IPS-18c (cell line): ENCODE data around the gene APC2.
"Not testable (repeated sequence)": the region's sequence is repeated elsewhere in the genome, so short reads cannot be mapped to it uniquely, and the experiment has no call there.

ENCODE experiments used
- H3K4me3 ChIP-seq: 2 replicates; pipeline ENCODE4 v1.7.0; 2013; ENCODE audit warnings: low read depth, mild to moderate bottlenecking, low read length, moderate library complexity; ENCODE audit not compliant: insufficient read depth
- H3K9me3 ChIP-seq: one replicate; pipeline ENCODE4 v1.6.1; 2013; ENCODE audit warnings: mild to moderate bottlenecking, low read length, moderate library complexity; ENCODE audit not compliant: control insufficient read depth, insufficient read depth

Gene APC2

DNA sequence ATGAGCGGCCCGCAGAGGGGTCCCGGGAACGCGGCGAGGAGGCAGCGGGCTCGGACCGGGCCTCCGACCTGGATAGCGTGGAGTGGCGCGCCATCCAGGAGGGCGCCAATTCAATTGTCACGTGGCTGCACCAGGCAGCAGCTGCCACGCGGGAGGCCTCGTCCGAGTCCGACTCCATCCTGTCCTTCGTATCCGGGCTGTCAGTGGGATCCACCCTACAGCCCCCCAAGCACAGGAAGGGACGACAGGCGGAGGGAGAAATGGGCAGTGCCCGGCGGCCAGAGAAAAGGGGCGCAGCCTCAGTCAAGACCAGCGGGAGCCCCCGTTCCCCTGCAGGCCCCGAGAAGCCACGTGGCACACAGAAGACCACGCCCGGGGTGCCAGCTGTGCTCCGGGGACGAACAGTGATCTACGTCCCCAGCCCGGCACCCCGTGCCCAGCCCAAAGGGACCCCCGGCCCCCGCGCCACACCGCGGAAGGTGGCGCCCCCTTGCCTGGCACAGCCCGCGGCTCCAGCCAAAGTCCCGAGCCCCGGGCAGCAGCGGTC, 18.4 kb downstream of the APC2 start:
- H3K9me3 ChIP-seq: peaks cover 4% of the 10 kb centered on the region
- H3K4me3 ChIP-seq: no peak overlapping the region

DNA sequence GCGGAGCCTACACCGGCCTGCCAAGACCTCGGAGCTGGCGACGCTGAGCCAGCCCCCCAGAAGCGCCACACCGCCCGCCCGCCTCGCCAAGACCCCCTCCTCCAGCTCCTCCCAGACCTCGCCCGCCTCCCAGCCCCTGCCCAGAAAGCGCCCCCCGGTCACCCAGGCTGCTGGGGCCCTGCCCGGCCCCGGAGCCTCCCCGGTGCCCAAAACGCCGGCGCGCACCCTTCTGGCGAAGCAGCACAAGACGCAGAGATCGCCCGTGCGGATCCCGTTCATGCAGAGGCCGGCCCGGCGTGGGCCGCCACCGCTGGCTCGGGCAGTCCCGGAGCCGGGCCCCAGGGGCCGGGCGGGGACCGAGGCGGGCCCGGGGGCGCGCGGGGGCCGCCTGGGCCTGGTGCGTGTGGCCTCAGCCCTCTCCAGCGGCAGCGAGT, 18.9 kb downstream of the APC2 start:
- H3K4me3 ChIP-seq: no peak overlapping the region
- peaks cover 4% of the 10 kb centered on the region for H3K9me3 ChIP-seq

DNA sequence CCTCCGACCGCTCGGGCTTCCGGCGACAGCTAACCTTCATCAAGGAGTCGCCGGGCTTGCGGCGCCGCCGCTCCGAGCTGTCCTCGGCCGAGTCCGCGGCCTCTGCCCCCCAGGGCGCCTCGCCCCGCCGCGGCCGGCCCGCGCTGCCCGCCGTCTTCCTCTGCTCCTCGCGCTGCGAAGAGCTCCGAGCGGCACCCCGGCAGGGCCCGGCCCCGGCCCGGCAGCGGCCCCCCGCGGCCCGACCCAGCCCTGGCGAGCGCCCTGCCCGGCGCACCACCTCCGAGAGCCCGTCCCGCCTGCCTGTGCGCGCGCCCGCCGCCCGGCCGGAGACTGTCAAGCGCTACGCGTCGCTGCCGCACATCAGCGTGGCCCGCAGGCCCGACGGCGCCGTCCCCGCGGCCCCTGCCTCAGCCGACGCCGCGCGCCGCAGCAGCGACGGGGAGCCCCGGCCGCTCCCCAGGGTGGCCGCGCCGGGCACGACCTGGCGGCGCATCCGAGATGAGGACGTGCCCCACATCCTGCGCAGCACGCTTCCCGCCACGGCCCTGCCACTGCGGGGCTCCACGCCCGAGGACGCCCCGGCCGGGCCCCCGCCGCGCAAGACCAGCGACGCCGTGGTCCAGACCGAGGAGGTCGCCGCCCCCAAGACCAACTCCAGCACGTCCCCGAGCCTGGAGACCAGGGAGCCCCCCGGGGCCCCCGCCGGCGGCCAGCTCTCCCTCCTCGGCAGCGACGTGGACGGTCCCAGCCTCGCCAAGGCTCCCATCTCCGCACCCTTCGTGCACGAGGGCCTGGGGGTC, 19.5 kb downstream of the APC2 start:
- Histone ChIP-seq H3K9me3 (peaks cover 4% of the 10 kb centered on the region), H3K4me3 (no peak overlapping the region; the same call in 1 of the 2 replicates)

DNA sequence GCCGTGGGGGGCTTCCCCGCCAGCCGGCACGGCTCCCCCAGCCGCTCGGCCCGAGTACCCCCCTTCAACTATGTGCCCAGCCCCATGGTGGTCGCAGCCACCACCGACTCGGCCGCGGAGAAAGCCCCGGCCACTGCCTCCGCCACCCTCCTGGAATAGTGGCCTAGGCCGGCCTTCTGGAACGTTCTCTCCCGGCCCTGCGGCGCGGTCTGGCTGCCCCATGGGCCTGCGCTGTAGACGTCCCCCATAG, 20.1 kb downstream of the APC2 start:
- peaks cover 4% of the 10 kb centered on the region for H3K9me3 ChIP-seq
- H3K4me3 ChIP-seq: peak overlapping the region; percentile 40; the same call in 1 of the 2 replicates

DNA sequence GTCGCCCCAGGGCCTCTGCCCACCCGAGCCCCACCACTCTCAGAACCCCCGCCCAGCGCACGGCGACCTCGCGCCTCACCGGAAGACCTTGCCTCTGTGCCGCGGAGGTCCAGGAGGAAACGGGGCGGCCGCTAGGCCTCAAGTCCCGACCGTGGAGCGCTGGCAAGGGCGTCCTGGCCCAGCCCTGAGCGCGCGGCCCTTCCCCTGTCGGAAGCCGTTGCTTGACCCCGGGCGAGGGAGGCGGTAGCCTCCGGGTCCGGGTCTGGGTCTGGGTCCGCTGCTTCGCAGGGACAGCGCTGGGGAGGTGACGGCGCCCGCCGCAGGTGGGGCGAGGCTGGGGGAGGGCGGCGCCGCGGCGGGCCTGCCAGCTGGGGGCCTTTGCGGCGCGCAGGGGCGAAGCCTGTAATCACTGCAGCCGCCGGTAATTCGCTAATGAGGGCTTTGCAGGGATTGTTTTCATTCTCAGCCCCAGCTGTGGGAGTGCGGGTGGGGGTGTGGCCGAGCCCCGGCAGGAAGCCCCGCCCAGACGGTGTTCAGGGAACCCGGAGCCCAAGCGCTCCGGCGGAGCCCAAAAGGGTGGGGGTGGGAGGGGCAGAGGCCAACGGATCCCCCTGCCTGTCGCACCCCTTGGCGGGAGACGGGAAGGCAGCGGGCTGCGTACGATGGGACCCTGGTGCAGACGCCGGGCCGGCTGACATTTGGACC, 20.5 kb downstream of the APC2 start:
- Histone ChIP-seq H3K9me3 (peaks cover 4% of the 10 kb centered on the region), H3K4me3 (peak overlapping the region; percentile 40)

DNA sequence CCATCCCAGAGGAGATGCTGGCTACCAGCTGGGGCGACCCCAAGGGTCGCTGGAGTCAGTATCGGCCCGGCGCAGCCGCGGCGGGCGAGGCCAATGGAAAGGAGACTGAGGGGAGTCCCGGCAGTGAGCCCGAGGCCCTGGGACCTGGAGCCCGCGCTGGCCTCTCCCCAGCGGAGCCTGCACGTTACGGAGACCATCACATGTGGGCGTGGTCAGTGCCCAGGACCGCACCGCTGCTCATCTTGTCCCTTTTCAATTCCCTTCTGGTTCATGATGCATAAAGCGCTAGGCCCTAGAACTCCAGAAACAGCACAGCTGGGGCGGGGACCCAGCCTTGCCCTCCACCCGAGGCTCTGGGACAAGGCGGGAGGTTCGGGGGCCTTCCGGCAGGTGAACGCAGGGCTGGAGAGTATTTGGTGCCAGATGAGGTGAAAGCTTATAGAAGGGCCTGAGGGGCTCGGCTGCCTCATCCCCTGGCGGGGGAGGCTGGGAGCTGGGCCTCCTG, 21.1 kb downstream of the APC2 start:
- H3K4me3 ChIP-seq: peak overlapping the region; percentile 40

DNA sequence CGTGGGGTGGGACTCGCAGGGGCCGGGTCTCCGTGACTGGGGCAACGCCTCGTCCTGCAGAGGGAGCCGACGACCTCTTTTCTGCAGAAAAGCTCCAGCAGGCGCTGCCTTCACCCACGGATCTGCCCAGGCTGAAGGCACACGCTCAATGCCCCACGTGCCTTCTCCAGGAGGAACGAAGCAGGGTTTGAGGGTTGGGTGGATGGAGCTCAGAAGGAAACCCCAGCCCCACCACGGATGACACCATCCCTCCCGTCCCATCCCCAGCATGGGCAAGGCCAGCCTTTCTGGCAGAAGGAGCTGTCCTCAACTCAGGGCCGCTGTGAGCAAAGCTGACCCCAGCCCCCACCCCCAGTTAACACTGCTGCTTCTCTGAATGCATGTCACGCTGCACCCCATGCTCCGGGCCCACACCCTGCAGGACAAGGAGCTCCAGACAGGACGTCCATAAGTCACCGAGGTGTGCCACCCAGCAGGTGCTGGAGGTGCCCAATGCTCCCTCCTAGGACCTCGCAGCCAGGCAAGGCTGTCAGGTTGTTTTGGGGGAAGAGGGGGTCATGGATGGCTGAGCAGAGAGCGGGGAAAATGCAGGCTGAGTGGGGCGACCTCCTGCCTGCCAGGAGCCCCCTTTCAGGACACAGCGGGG, 21.7 kb downstream of the APC2 start:
- Histone ChIP-seq H3K4me3 (no peak overlapping the region), H3K9me3 (no peaks in the 10 kb centered on the region)

More for the DNA sequence above, 21.1 kb downstream of the APC2 start:
- peaks cover 2% of the 10 kb centered on the region for H3K9me3 ChIP-seq

DNA sequence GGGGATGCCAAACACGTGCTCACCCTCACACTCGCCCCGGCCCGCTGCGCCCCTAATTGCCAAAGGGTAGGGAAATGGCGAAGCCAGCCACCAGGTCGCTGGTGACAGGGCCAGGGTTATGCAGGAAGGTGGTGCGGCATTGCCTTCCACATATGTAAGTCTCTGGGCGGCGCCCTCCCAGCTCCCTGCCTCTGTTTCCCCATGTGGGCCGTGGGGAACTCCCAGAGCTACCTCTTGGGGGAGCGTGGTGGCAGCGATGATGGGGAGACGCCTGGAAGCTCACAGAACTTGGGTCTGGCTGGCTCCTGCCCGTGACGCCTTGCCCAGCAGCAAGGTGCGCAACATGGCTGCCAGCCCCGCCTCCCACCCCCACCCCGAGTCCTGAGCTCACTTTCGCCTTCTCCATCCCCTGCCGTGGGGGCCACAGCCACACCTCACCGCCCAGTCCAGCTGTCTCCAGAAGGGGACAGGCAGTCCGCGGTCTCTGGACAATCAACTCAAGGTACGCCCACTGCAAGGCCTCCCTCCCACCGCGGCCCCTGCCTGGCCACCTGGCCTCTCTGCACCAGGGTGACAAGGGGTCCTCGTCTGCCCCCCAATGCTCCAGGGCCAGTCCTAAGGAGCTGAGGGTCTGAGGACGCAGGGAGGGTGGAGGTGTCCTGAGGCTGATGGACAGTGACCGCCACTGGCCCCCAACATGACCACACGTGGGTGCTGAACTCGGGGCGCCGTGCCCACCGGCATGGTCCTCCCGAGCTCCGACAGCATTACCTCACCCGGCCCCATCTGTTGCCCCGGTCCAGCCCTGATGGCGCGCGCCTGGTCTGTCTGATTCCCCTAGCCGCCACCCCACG, 22.5 kb downstream of the APC2 start:
- H3K4me3 ChIP-seq: no peak overlapping the region
- no peaks in the 10 kb centered on the region for H3K9me3 ChIP-seq

DNA sequence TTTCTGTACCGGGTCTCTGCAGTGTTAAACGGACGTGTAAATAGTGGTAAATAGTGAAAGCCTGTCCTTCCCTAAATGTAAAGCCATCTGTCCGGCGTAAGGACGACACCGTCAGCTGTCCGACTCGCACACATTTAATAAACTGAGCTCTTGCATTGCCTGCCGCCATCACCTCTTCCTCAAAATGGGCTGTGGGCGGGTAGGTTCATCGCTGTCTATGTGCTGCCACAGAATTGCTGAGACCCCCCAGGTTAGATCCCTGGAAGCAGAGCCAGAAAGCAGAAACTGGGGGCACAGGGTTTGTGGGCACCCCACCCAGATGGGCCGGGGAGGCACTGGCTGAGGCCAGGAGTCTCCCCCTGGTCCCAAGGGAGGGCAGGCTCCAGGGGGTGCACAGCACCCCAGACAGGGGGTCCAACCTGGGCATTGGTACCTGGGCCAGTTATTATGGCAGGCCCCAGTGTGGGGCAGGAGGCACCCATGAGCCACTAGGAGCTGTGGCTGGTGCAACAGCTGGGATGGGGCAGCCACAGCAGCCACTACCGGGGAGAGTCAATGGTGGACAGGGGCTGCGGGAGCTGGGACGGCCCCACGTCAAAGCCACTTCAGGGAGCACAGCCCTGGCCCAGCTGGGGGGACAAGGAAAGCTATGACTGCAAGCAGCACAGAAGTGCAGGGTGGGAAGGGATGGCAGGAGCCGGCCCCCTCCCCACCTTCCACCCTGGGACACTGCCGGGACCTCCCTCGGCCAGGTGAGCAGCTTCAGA, 23.3 kb downstream of the APC2 start:
- Histone ChIP-seq H3K9me3 (no peaks in the 10 kb centered on the region), H3K4me3 (no peak overlapping the region)

DNA sequence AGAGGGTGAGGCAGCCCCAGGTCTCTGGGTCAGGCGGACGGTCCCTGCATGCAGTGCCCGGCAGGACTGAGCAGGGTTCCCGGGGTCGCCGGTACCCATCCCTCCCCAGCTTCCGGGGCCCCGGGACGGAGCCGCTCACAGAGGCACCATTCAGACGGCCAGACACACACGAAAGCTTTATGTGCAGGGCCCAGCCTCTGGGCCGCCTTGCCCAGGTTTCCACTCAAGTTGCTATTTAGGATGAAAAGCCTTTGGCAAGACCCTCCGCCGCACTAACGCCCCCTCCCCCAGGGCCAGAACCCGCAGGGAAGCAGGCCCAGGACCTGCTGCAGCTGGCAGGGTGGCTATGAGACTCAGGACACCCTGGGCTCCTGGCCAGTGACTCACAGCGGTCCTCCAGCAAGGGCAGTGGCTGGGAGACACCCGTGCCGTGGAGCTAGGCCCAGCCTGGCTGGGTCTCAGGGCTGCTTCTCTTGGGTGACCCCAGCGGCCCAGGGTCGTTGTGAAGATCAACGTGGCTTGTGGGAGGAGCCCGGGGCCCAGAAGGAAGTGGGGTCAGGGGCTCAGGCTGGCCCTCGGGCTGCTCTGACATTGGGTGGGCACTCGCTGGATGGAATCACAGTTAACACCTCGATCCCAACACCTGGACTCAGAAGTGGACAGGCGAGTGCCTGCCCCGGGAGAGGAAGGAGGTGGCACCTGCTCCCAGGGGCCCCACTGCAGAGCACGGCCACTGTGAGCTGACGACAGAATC, 24.3 kb downstream of the APC2 start:
- no peak overlapping the region for H3K4me3 ChIP-seq
- no peaks in the 10 kb centered on the region for H3K9me3 ChIP-seq

DNA sequence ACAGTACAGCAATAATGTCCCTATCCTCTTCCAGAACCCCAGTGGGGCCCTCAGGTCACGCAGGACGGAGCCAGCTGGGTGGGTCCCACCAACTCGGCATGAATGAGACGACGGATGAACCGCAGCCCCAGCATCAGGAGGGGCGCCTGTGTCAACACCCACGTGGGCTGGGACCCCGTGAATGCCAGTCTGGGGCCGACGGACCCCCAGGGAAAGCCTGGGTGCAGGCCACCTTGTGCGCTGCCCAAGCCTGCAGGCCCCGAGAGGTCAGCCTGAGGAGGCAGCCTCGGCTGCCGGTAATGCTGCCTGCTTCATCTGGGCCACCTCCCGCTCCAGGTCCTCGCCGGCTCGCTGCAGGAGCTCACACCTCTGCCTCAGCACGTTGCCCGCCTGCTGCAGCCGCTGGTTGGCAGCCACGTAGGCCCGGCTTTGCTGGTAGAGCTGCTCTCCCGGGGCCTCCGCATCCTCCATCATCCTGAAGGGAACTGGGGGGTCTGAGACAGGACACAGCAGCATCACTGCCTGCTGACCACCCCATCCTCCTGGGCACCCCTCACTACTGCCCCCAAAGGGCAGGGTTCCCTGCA, 24.9 kb downstream of the APC2 start:
- Histone ChIP-seq H3K9me3 (no peaks in the 10 kb centered on the region), H3K4me3 (no peak overlapping the region)

DNA sequence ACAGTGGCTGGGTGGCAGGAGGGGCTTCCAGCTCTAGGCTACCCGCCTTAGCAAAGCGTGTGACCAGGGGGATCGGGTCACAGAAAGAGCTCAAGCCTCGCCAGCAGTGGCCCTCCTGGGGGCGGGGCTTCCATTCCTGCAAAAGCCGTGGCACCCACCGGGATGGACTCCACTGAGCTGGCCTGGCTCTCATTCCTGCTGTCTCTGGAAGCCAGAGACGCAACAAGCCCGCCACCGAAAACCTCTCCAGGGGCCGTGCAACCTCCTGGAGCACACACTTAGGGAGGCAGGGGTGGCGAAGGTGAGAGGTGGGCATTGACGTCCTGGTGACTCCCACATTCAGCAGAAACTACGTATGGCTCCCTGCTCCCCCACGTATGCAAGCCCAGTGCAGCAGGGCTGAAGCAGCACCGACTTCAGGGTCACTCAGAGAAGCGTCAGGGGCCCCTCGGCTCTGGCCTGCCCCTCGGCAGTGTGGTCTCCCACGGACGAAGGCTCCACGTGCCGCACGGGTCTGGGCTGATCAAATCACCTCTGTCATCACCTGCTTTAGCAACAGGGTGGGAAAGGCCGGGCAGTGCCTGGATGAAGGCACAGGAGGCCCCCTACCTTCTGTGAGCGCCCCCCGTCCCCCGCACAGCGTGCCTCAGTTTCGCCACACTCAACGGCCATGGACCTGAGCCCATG, 26.0 kb downstream of the APC2 start:
- Histone ChIP-seq H3K9me3 (no peaks in the 10 kb centered on the region), H3K4me3 (no peak overlapping the region)

DNA sequence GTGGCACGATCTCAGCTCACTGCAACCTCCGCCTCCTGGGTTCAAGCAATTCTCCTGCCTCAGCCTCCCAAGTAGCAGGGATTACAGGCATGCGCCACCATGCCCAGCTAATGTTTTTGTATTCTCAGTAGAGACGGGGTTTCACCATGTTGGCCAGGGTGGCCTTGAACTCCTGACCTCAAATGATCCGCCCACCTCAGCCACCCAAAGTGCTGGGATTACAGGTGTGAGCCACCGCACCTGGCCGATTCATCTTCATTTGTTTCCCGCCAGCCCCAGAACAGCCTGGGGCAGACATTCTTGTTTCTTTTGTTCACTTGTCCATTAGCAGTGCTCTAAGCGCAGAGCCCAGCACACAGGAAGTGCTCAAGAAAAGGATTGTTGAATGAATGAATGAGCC, 27.1 kb downstream of the APC2 start:
- not testable (repeated sequence) for H3K9me3 ChIP-seq, H3K4me3 ChIP-seq

DNA sequence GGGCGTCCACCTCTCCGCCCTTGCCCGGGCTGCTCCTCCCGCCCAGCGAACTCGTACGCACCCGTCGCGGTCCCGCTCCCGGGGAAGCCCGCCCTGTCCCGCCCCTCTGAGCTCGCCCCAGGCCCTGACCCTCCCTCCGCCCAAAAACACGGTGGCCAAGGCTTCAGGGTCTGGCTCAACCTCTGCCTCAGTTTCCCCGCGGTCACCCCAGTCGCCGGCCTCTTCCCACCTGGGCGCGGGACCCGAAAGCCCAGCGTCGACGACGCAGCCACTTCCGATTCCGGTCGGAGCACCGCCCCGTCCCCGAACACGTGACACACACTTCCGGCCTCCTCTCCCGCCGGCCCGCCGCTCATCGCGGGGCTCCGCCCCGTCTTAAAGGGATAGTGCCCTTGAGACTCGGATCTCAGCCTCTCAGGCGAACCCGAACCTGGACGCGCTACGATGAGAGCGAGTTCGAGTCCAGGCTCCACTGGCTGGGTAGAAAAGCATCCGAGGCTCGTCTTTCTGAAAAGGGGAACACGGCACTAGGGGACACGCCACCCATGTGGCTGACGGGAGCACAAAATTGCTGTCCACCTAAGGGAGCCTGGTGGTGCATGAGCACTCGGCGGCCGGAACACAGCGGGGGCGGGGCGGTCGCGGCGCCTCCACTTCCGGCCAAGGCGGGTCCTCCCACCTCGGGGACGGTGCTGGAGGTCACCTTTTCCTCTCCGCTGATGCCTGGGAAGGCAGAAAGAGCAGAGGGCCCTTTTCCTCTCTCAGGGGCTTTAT, 29.2 kb downstream of the APC2 start, which contains the start of gene C19orf25:
C19orf25 (minus strand) TSS at position 282 of the 774 bp plus-strand sequence. CDS start 312 bp downstream, outside the sequence.
- peak within 1 kb of the TSS; percentile 85 for H3K4me3 ChIP-seq
- no peaks in the 10 kb centered on the region for H3K9me3 ChIP-seq
